HepG2 (cell line): Measurements from ENCODE around the gene ABCA8. TPM values are rescaled to one million over a fixed set of nuclear protein-coding genes. Genes with fewer than 3 reads are reported as not detected.

Source experiments
- ATF7 ChIP-seq, 2 experiments: fragments of 450-650 bp in 1 of 2; sonication (generic) in 1 of 2; formaldehyde crosslinking in 1 of 2; IDR thresholded peaks; 2 replicates each; pipeline versions ENCODE4 v1.4.0 to v1.6.1; 2016 to 2020; ENCODE audit warnings: antibody characterized with exemption in 1 of 2, mild to moderate bottlenecking in 1 of 2, missing genetic modification reagents in 1 of 2
- FOSL1 ChIP-seq: sonication (generic); formaldehyde crosslinking; IDR thresholded peaks from 2 replicates; pipeline ENCODE4 v1.9.0; 2021; ENCODE audit warnings: missing genetic modification reagents, borderline replicate concordance
- FOXP1 ChIP-seq, 2 experiments: fragments of 450-650 bp in 1 of 2; IDR thresholded peaks; 2 replicates each; pipeline ENCODE4 v1.6.1; 2017 to 2018; ENCODE audit warnings: antibody characterized with exemption in 1 of 2
- GATAD2A ChIP-seq: IDR thresholded peaks from 2 replicates; pipeline ENCODE4 v1.6.1; 2016
- JUND ChIP-seq: sonication (generic); formaldehyde crosslinking; IDR thresholded peaks from 2 replicates; pipeline ENCODE4 v1.8.0; 2022; ENCODE audit warnings: mild to moderate bottlenecking, missing genetic modification reagents
- NCOA2 ChIP-seq: sonication (generic); formaldehyde crosslinking; IDR thresholded peaks from 2 replicates; pipeline ENCODE4 v1.8.0; 2022; ENCODE audit warnings: inconsistent platforms
- POGZ ChIP-seq: sonication (generic); formaldehyde crosslinking; IDR thresholded peaks from 2 replicates; pipeline ENCODE4 v1.4.0; 2020; ENCODE audit warnings: mild to moderate bottlenecking, missing genetic modification reagents
- REL ChIP-seq: sonication (generic); formaldehyde crosslinking; conservative IDR thresholded peaks from 2 replicates; pipeline ENCODE4 v1.8.0; 2022; ENCODE audit warnings: mild to moderate bottlenecking, missing genetic modification reagents, moderate library complexity
- SALL1 ChIP-seq: sonication (generic); formaldehyde crosslinking; IDR thresholded peaks from 2 replicates; pipeline ENCODE4 v1.8.0; 2022; ENCODE audit warnings: mild to moderate bottlenecking, missing genetic modification reagents
- SMARCE1 ChIP-seq: fragments of 450-650 bp; IDR thresholded peaks from 2 replicates; pipeline ENCODE4 v1.6.1; 2017; ENCODE audit warnings: borderline replicate concordance
- ZNF292 ChIP-seq: sonication (generic); formaldehyde crosslinking; IDR thresholded peaks from 2 replicates; pipeline ENCODE4 v1.8.1; 2022; ENCODE audit warnings: mild to moderate bottlenecking, low read depth, missing genetic modification reagents, borderline replicate concordance
- ZNF552 ChIP-seq: sonication (generic); formaldehyde crosslinking; IDR thresholded peaks from 2 replicates; pipeline ENCODE4 v1.9.0; 2022; ENCODE audit warnings: missing genetic modification reagents, mild to moderate bottlenecking, borderline replicate concordance
- polyA plus RNA-seq, 8 experiments: library from polyadenylated mRNA; depleted of rRNA in 3 of 8; stranded (reverse) in 7 of 8; unstranded in 1 of 8; fragments of >200 nt; fragmentation: Illumina TruSeq in 4 of 8; extraction: Trizol in 4 of 8; gene quantifications; 2 replicates each; pipeline versions ENCODE4 v1.2.1 to v1.2.3, GENCODE V29; 2011 to 2016; ENCODE audit warnings: low read depth in 4 of 8, missing spikeins in 1 of 8, mixed read lengths in 1 of 8; ENCODE audit not compliant: insufficient read depth in 1 of 8
- total RNA-seq, 5 experiments: library from RNA; depleted of rRNA; stranded (reverse); fragments of >200 nt; fragmentation: Illumina TruSeq; extraction: Trizol; gene quantifications; 2 replicates each; pipeline ENCODE4 v1.2.3, GENCODE V29; 2016; ENCODE audit warnings: low read depth in 1 of 5
- TF ChIP-seq, protein P1 (sequence below): sonication (generic); formaldehyde crosslinking; IDR thresholded peaks from 2 replicates; pipeline ENCODE4 v1.4.0; 2020; ENCODE audit warnings: missing genetic modification reagents
- TF ChIP-seq, protein P2 (sequence below): sonication (generic); formaldehyde crosslinking; IDR thresholded peaks from 2 replicates; pipeline ENCODE4 v1.8.0; 2022; ENCODE audit warnings: missing genetic modification reagents, mild to moderate bottlenecking, inconsistent platforms, borderline replicate concordance
- TF ChIP-seq, protein P3 (sequence below): IDR thresholded peaks from 2 replicates; pipeline ENCODE4 v1.4.0; 2020; ENCODE audit warnings: mild to moderate bottlenecking, missing genetic modification reagents
- TF ChIP-seq, protein P4 (sequence below): sonication (generic); formaldehyde crosslinking; IDR thresholded peaks from 2 replicates; pipeline ENCODE4 v1.9.0; 2021; ENCODE audit warnings: missing genetic modification reagents, borderline replicate concordance
- TF ChIP-seq, protein P5 (sequence below): sonication (generic); formaldehyde crosslinking; IDR thresholded peaks from 2 replicates; pipeline ENCODE4 v1.5.0; 2020; ENCODE audit warnings: mild to moderate bottlenecking, missing genetic modification reagents, borderline replicate concordance

Gene ABCA8
- total and polyA plus RNA-seq, 2 of the 13 experiments (the other 11 are each of a cell fraction or from before 2014, with no cell fraction given) = 0.05 to 0.18 TPM

DNA sequence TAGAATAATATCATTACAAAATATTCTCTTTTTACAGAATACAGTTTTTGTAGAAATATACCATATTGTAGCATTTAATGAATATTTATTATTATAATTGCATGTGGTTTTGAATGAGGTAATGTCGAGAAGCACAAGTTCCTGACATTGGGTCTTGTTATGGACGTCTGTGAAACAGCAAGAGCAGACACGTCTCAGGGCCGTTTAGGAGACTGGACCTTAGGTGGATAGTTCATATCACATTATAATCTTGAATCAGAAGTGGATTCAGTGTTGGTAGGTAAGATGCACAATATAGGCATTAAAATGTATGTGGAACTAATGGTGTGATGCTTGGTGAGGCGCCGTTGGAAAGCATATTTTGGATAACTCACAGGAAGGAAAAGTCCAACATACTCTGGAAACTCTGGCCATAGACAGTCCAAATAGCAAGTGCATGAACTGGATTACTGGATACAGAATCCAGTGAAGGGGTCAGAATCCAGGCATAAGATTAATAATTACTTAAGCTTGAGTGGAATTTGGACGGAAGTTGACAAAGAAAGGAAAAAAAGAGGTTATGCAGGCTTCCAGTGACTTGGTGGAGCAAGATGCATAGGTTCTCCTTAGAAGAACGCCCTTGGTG, 17.2 kb downstream of the ABCA8 start (continued):
- TF ChIP-seq JUND = 0 out of 2 replicates have a peak, but pooled peaks have one; percentile 23
- no peak for TF ChIP-seq ZNF552 (CRISPR knock-in tag)
- TF ChIP-seq, protein P1, sequence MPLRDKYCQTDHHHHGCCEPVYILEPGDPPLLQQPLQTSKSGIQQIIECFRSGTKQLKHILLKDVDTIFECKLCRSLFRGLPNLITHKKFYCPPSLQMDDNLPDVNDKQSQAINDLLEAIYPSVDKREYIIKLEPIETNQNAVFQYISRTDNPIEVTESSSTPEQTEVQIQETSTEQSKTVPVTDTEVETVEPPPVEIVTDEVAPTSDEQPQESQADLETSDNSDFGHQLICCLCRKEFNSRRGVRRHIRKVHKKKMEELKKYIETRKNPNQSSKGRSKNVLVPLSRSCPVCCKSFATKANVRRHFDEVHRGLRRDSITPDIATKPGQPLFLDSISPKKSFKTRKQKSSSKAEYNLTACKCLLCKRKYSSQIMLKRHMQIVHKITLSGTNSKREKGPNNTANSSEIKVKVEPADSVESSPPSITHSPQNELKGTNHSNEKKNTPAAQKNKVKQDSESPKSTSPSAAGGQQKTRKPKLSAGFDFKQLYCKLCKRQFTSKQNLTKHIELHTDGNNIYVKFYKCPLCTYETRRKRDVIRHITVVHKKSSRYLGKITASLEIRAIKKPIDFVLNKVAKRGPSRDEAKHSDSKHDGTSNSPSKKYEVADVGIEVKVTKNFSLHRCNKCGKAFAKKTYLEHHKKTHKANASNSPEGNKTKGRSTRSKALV (CRISPR knock-in tag) = 0 out of 2 replicates have a peak, but pooled peaks have one; percentile 47
- TF ChIP-seq SALL1 (CRISPR knock-in tag) = peak; percentile 59; the same call in 1 of the 2 replicates
- TF ChIP-seq, protein P2, sequence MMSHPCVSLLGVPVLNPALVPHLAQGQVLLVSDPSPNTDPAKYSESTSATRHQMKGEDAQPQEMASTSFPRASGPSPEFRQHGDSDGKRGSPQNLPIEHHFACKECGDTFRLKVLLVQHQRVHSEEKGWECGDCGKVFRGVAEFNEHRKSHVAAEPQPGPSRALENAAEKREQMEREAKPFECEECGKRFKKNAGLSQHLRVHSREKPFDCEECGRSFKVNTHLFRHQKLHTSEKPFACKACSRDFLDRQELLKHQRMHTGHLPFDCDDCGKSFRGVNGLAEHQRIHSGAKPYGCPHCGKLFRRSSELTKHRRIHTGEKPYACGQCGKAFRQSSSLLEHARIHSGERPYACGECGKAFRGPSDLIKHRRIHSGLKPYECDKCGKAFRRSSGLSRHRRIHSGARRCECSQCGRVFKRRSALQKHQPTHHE = no peak
- peak; percentile 90 for TF ChIP-seq POGZ (CRISPR knock-in tag)
- peak; percentile 19; the same call in 1 of the 2 replicates for TF ChIP-seq ZNF292 (CRISPR knock-in tag)
- TF ChIP-seq, protein P3, sequence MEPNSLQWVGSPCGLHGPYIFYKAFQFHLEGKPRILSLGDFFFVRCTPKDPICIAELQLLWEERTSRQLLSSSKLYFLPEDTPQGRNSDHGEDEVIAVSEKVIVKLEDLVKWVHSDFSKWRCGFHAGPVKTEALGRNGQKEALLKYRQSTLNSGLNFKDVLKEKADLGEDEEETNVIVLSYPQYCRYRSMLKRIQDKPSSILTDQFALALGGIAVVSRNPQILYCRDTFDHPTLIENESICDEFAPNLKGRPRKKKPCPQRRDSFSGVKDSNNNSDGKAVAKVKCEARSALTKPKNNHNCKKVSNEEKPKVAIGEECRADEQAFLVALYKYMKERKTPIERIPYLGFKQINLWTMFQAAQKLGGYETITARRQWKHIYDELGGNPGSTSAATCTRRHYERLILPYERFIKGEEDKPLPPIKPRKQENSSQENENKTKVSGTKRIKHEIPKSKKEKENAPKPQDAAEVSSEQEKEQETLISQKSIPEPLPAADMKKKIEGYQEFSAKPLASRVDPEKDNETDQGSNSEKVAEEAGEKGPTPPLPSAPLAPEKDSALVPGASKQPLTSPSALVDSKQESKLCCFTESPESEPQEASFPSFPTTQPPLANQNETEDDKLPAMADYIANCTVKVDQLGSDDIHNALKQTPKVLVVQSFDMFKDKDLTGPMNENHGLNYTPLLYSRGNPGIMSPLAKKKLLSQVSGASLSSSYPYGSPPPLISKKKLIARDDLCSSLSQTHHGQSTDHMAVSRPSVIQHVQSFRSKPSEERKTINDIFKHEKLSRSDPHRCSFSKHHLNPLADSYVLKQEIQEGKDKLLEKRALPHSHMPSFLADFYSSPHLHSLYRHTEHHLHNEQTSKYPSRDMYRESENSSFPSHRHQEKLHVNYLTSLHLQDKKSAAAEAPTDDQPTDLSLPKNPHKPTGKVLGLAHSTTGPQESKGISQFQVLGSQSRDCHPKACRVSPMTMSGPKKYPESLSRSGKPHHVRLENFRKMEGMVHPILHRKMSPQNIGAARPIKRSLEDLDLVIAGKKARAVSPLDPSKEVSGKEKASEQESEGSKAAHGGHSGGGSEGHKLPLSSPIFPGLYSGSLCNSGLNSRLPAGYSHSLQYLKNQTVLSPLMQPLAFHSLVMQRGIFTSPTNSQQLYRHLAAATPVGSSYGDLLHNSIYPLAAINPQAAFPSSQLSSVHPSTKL (CRISPR knock-in tag) = peak; percentile 84
- peak; percentile 37; the same call in 1 of the 2 replicates for TF ChIP-seq NCOA2 (CRISPR knock-in tag)
- TF ChIP-seq, protein P4, sequence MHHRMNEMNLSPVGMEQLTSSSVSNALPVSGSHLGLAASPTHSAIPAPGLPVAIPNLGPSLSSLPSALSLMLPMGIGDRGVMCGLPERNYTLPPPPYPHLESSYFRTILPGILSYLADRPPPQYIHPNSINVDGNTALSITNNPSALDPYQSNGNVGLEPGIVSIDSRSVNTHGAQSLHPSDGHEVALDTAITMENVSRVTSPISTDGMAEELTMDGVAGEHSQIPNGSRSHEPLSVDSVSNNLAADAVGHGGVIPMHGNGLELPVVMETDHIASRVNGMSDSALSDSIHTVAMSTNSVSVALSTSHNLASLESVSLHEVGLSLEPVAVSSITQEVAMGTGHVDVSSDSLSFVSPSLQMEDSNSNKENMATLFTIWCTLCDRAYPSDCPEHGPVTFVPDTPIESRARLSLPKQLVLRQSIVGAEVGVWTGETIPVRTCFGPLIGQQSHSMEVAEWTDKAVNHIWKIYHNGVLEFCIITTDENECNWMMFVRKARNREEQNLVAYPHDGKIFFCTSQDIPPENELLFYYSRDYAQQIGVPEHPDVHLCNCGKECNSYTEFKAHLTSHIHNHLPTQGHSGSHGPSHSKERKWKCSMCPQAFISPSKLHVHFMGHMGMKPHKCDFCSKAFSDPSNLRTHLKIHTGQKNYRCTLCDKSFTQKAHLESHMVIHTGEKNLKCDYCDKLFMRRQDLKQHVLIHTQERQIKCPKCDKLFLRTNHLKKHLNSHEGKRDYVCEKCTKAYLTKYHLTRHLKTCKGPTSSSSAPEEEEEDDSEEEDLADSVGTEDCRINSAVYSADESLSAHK (CRISPR knock-in tag) = no peak
- no peak for TF ChIP-seq SMARCE1
- TF ChIP-seq, protein P5, sequence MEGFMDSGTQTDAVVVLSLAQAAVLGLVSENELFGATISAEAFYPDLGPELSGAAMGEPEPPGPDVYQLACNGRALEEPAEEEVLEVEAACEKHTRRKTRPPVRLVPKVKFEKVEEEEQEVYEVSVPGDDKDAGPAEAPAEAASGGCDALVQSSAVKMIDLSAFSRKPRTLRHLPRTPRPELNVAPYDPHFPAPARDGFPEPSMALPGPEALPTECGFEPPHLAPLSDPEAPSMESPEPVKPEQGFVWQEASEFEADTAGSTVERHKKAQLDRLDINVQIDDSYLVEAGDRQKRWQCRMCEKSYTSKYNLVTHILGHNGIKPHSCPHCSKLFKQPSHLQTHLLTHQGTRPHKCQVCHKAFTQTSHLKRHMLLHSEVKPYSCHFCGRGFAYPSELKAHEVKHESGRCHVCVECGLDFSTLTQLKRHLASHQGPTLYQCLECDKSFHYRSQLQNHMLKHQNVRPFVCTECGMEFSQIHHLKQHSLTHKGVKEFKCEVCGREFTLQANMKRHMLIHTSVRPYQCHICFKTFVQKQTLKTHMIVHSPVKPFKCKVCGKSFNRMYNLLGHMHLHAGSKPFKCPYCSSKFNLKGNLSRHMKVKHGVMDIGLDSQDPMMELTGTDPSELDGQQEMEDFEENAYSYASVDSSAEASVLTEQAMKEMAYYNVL (CRISPR knock-in tag) = no peak; the same call in 1 of the 2 replicates
- no peak; the same call in 1 of the 2 replicates for TF ChIP-seq FOSL1 (CRISPR knock-in tag)
- peak; percentile 77 for TF ChIP-seq GATAD2A (CRISPR knock-in tag)
- TF ChIP-seq REL (CRISPR knock-in tag) = no peak
- no peak for TF ChIP-seq ATF7 (IDR thresholded peaks at IDR 0.05)
- no peak for TF ChIP-seq ATF7 (CRISPR knock-in tag; IDR thresholded peaks at IDR 0.05)
- TF ChIP-seq FOXP1 (IDR thresholded peaks at IDR 0.05) = no peak
- TF ChIP-seq FOXP1 (CRISPR knock-in tag; IDR thresholded peaks at IDR 0.05) = no peak
